ENCODE data around the gene TMEM240.
"Not testable (repeated sequence)": the region's sequence is repeated elsewhere in the genome, so short reads cannot be mapped to it uniquely, and the experiment has no call there.

Gene TMEM240

DNA sequence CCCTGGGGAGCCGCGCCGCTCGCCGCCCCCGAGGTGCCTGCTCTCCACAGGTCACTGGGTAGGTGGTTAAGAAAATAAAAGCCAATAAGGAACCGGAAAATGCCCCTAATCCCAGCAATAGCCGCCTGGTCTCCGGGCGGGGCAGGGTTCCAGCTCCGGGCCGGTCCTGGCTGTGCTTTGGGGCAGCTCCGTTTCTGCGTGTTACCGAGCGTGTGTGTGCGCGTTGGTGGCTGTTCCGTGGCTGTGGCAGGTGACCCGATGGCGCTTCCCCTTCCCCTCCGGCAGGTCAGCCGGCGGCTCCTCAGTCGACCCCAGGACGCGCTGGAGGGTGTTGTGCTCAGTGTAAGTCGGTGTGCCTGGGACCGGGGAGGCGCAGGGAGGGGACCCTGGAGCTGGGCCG lies 17.2 kb downstream of the TMEM240 start:
- FAIRE-seq = not testable (repeated sequence)

DNA sequence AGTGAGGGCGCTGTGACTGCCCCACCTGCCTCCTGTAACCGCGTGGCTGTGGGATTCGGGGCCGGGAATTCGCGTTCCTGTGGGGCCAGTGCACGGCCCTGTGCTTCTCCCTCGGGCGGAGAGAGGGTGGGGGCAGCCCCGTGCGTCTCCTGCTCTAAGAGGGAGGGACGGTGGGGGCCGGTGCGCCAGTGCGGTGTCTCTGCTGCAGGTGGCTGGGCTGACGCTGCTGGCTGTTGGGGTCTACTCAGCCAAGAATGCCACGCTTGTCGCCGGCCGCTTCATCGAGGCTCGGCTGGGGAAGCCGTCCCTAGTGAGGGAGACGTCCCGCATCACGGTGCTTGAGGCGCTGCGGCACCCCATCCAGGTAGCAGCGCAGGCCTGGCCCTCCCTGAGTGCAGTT lies 17.9 kb downstream of the TMEM240 start:
- FAIRE-seq = not testable (repeated sequence)

DNA sequence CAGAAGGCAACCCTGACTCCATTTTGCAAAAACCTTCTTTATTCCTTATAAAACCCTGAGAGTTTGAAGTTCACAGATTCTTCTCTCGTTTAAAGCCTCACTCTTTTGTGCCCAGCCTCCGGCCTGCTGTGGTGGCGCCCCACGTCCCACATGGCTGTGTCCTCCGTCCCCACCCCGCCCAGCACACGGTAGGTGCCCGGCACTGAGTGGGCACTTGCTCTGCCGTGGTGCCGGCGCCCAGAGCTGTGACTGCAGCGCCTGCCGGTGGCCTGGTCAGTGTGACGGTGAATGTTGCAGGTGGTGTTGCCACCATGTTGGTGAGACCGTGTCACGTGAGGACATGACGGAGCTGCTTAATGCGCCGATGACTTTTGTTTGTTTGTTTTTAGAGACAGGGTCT lies 19.1 kb downstream of the TMEM240 start:
- FAIRE-seq = no peak

DNA sequence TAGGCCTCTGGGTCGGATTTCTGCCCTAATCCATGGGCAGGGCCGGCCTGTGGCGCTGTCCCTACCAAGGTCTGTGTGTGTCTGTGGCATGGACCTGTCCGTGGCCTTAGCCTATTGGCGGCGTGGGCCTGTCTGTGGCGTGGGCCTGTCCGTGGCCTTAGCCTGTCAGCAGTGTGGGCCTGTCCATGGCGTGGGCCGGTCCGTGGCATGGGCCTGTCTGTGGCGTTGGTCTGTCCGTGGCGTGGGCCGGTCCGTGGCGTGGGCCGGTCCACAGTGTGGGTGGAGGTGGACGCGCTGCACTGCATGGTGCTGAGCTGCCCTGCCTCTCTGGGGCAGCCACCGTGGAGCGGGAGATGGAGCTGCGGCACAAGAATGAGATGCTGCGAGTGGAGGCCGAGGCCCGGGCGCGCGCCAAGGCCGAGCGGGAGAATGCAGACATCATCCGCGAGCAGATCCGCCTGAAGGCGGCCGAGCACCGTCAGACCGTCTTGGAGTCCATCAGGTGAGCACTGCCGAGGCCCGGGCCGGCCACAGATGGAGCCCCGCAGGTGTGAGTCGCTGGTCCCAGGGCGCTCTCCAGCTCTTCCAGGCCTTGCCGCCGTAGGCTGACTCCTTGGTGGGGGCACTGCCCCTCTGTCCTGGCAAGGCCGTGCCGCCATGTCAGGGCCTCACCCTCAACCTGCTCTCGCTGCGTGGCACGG lies 20.5 kb downstream of the TMEM240 start:
- not testable (repeated sequence) for FAIRE-seq

DNA sequence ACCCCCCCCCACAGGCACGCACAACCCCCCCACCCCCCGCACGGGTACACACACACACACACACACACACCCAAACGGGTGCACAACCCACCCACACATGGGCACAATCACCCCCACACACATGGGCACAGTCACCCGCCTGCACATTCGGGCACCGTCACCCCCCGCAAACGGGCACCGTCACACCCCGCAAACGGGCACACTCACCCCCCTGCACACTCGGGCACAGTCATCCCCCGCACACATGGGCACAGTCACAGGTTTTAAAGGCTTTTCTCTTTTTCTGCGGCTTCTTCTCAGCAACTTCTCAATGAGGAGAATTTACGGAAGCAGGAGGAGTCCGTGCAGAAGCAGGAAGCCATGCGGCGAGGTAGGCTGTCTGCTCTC lies 21.8 kb downstream of the TMEM240 start:
- FAIRE-seq = not testable (repeated sequence)

DNA sequence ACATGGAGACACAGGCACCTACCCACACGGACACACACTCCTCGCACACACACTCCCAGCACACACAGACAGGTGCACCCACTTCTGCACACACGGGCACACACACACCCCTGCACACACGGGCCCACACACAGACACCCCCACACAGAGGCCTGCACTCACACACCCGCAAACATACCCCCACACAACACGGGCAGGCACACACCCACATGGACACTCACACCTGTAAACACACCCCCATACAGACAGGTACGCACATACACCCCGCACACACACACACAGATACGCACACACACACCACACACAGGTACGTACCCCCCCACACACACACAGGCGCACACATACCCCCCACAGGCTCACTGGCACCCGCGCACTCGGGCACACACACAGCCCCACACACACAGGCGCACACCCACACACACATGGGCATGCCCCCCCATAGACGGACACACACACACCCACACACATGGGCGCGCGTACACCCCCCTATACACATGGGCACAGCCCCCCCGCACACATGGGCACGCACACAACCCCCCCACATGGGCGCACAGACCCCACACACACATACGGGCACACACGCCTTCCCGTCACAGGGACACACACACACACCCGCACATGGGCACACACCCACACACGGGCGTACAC lies 22.3 kb downstream of the TMEM240 start:
- FAIRE-seq = no peak

DNA sequence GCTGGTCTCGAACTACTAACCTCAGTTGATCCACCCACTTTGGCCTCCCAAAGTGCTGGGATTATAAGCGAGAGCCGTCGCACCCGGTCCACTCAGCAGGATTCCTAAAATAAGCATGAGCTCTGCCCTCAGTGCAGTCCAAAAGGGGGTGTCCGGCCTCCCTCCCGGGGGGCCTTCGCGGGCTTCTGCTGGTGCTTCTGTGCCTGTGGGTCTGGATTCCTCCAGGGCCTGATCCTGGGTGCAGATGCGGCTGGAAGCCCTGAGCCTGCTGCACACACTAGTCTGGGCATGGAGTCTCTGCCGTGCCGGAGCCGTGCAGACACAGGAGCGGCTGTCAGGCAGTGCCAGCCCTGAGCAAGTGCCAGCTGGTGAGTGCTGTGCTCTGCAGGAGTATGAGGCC lies 23.5 kb downstream of the TMEM240 start:
- FAIRE-seq = not testable (repeated sequence)

DNA sequence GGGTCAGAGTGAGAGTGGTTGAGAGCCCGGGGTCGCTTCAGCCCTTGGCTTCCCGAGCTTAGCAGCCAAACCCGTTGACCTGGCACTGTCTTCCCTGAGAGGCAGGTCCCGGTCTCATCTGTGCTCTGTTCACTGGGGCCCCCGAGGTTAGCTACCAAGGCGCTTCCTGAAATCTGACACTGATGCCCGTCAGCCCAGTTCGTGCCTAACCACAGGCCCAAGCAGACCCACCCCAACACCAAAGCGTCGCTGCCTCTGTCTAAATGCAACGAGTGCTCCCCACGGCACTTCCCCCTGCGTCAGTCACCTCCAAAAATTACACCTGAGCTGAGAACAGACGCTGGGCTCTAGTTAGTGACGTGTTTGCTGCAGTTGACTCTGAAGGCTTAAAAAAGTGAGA lies 26.0 kb downstream of the TMEM240 start:
- FAIRE-seq = not testable (repeated sequence)

DNA sequence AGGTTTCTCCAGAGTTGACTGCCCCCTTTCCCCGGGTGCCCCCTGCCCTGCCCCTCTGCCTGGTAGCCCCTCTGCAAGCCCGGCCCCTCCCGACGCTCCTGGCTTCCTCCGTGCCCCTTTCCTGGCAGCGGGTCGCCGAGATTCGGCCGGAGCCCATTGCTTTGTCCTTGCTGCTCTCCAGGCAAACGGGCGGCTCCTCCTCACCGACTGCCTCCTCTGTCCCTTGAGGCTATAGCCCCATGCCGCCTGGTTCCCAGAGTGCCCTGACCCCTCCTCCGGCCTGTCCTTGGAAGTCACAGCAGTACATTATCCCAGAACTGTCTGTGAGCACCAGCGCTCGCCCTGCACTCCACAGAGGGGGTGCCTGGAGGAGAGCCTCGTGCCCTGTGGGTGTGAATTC lies 26.7 kb downstream of the TMEM240 start:
- FAIRE-seq = not testable (repeated sequence)

DNA sequence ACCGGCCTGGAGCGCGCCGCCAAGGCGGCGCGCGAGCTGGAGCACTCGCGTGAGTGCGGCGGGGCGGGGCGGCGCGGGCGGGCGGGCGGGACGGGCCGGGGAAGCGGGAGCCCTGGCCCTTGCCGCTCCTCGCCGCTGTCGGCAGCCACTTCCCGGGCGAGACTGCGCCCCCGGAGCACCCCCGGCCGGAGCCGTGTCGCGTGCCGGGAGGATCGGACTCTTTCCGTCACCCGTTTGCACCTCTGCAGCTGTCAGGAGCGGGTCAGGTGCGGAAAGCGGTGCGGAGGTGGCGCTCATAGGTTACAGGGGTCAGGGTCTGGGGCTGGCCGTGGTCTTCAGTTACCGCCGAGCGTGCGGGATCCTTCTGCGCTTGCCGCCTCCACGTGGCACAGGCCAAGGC lies 28.0 kb downstream of the TMEM240 start:
- not testable (repeated sequence) for FAIRE-seq

DNA sequence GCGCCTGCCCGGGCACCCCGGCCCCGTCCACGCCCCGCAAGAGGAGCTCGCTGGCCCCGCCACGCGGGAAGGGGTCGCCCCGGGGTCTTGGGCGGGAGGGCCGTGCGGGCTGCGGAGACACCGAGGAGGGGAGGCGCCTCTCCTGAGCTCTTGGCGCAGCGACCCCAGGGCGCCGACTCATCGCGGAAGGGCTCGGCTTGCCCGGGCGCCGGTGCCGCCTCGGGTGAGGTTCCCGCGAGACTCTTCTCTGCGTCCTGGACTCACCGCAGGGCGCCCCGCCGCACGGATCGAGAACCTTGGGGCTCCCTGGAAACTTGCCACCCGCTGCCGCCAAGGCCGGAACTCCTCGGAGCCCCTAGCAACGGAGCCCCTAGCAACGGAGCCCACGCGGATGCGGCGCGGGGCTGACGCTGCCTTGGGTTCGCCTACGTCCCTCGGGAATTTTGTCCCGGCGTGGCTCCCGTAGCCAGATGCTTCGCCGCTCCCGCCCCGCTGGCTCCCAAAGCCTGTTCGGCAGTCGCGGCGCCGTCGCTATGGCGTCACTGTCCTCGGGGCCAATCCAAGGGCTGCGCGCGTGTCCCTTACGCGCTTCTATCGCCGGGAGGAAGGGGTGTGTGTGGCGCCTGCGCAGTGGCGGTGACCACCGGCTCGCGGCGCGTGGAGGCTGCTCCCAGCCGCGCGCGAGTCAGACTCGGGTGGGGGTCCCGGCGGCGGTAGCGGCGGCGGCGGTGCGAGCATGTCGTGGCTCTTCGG lies 28.7 kb downstream of the TMEM240 start, which contains the start of gene ATAD3A:
TSS of gene ATAD3A (plus strand) at position 630 of the 753 bp plus-strand sequence. CDS start at position 737, 107 bp downstream.
- FAIRE-seq = no peak

DNA sequence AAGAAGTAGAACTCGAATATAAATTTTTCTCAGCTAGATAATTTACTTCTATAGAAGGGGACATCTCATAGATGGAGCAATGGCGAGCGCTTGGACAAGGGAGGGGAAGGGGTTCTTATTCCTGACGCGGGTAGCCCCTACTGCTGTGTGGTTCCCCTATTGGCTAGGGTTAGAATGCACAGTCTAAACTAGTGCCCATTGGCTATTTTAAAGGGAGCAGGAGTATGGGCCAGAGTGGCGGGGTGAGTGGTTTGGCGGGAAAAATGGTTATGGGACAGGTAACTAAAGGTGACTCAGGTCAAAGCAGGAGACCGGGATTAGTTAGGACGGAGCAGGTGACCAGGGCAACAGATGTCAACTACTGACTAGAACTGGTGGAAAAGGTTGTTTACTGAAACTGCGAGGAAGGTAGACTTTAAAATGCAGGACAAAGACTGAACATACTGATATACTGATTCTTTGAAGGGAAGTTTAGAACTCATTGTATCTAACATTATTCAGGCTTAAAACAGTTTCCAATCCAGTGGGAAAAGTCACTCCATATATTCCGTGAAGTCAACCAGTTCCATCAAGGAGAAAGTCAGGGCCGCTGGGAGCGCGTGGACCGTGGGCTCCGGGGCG lies 29.4 kb downstream of the TMEM240 start:
- no peak for FAIRE-seq

DNA sequence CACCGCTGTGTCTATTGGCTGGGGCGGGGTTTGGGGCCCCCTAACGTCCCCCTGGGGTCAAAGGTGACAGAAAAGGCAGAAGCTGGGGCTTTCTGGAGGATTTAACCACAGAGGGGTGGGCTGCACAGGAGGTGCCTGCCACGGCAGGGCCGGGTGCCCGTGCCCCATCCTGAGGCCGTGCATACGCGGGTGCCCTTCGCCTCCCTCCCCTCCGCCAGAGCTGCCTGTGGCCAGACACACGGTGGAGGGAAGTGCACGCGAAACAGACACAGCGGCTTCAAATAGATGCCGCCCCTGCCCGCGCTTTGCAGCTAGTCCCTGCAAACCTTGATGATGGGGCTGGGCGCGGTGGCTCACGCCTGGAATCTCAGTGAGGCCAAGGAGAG lies 31.0 kb downstream of the TMEM240 start:
- FAIRE-seq = not testable (repeated sequence)

DNA sequence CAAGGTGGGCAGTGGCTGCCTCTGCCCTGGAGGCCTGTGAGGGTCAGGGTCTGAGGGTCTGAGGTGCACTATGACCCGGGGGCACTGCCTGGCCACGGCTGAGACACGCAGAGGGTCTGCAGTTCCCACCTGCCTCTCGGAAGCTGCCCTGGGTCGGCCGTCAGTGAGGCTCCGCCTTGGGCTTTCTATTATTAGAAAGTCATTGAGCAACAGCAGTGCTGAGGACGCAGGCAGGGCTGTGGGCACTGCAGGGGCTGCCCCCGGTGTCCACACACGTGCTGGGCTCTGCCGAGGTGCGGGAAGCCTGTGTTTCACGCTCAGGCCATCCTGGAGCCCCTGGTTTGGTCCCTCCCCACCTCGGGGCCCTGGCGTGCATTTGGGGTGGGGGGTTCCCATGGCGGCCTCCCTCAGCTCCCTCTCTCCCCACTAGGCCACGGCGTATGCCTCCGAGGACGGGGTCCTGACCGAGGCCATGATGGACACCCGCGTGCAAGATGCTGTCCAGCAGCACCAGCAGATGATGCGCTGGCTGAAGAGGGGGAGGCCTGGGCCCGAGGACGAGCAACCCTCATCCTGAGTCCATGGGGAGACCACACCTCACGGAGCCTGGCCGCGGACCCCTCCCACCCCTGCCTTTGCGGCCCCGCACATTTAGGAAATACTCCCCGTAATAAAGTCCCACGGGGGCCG lies 31.5 kb downstream of the TMEM240 start:
- FAIRE-seq = not testable (repeated sequence)

DNA sequence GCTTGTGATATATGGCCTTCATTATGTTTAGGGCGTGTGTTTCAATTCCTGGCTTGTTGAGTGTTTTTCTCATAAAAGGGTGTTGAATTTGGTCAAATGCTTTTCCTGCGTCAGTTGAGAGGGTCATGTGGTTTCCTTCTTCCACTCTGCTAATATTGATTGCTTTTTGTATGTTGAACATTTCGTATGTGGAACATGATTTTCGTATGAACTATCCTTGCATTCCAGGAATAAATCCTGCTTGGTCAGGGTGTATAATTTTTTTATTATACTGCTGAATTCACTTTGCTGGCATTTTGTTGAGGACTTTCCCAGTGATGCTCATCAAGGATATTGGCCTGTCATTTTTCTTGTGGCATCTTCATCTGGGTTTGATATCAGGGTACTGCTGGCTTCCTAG lies 33.1 kb downstream of the TMEM240 start:
- FAIRE-seq = no peak

DNA sequence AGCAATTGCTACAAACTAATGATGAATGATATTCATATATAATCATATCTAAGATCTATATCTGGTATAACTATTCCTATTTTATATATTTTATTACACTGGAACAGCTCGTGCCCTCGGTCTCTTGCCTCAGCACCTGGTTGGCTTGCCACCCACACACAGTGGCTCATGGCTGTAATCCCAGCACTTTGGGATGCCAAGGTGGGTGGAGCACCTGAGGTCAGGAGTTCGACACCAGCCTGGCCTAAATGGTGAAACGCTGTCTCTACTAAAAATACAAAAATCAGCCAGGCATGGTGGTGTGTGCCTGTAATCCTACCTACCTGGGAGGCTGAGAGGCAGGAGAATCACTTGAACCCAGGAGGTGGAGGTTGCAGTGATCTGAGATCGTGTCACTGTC lies 34.6 kb downstream of the TMEM240 start:
- FAIRE-seq = not testable (repeated sequence)

DNA sequence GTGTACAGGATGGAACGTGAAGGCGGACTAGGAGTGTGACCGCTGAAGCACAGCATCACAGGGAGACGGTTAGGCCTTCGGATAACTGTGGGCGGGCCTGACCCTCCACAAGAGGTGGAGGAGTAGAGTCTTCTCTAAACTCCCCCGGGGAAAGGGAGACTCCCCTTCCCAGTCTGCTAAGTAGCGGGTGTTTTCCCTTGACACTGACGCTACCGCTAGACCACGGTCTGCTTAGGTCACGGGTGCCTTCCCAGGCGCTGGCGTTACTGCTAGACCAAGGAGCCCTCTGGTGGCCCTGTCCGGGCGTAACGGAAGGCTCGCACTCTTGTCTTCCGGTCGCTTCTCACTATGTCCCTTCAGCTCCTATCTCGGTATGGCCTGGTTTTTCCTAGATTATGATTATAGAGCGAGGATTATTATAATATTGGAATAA lies 35.0 kb downstream of the TMEM240 start:
- FAIRE-seq = not testable (repeated sequence)

DNA sequence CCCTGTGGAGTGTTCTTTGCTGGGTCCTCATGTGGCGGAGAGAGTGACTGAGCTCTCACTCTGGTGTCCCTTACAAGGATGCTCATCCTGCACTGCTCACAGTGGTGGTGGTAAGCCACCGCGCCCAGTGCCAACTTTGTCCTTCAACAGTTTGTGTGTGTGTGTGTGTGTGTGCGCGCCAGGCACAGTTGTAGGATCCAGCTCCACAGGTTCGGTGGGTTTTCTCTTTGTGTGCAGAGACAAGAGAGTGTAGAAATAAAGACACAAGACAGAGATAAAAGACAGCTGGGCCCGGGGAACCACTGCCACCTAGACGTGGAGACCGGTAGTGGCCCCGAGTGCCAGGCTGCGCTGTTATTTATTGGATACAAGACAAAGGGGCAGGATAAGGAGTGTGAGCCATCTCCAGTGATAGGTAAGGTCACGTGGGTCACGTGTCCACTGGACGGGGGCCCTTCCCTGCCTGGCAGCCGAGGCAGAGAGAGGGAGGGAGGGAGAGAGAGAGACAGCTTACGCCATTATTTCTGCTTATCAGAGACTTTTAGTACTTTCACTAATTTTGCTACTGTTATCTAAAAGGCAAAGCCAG lies 35.6 kb downstream of the TMEM240 start:
- peak; percentile 30 for FAIRE-seq

DNA sequence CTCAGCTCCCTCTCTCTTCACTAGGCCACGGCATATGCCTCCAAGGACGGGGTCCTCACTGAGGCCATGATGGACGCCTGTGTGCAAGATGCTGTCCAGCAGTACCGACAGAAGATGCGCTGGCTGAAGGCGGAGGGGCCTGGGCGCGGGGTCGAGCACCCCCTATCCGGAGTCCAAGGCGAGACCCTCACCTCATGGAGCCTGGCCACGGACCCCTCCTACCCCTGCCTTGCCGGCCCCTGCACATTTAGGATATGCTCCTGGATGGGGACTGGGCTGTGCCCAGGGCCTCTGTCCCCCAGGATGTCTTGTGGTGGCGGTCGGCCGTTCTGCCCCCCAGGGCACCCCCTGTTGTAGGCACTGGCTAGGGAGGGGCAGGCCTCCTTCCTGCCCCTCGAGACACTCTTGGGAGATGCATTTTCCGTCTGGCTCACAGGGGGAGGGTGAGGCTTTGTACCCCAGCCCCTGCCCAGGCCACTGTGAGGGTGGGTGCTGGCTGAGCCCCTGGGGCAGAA lies 44.9 kb downstream of the TMEM240 start:
- not testable (repeated sequence) for FAIRE-seq

DNA sequence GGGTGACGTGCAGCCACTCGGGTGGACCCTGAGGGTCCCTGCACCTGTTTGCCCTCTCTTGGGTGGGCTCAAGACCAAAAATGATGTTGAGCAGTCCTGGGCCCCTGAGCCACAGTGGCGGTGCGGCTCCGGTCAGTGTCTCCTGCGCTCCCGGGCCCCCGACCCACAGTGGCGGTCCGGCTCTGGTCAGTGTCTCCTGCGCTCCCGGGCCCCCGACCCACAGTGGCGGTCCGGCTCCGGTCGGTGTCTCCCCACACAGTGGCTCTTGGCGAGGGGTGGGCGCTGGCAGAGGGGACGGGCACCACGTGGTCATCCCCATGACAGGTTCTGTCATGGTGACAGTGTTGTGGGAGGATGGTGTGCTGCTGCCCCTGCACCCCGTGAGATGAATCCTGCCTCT lies 46.1 kb downstream of the TMEM240 start:
- FAIRE-seq = not testable (repeated sequence)

DNA sequence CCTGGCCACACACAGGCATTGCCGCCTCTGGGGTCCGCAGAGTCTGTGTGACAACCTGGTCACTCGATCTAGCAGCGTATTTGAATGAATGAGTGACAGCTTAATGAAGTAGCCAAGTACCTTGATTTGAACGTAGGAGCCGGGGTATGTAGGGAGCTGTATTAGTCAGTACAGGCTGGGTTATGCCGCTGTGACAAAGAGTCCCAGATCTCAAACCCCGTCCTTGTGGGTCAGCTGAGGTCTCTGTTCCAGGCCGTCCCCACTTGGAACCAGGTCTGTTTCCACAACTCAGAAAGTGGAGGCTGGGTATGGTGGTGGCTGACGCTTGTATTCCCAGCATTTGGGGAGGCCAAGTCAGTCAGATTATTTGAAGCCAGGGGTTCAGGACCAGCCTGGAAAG lies 48.8 kb downstream of the TMEM240 start:
- FAIRE-seq = no peak

DNA sequence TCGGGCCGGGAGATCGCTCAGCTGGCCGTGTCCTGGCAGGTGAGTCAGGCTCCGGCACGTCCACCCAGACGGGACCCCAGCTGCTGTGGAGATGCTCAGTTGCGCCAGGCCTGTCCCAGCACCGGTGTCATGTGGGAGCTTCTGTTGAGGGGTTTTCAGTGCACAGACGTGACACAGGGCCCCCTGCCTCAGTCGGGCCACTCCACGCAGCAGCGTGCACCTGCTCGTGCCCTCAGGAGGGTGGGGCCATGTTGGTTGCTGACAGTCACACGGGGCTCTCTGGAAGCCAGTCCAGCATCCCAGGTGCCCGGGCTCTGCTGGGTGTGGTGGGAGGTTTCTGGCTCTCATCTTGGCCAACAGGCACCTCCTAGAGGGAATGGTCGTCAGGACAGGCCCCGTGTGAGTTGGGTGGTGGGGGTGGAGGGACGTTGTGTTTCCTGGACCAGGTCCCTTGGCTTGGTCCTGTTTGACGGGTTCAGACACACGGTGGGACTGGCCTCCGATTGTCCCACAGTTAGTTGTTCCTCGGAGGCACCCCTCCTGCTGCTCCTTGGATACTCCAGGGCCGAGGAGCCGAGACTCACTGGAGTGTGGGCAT lies 49.7 kb downstream of the TMEM240 start:
- no peak for FAIRE-seq

All from islet of Langerhans (tissue), 1 donor.